ENCODE data around the gene CCDC92.

CCDC92 gene

DNA sequence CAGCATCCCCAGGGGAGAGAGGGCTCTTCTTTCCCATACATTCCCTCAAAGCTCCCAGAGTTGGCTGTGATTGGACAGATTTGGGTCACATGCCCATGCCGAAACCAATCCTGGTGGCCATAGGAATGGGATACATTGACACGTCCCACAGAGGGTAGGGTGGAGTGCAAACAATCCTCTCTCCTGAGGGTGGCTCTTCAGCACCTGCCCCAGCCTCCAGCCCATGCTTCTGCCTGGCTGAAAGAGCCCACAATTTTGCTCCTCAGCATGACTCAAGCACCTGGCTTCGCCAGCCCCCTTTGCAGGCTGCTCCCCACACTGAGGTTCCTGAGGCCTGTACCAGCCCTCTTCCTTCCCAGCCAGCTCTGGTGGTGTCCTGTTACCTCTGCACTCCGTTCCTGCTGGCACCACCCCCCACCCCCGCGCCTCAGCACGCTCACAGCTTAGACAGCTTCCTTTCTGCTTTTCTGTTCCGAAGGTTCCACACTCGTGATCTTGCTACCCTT lies 71.7 kb downstream of the CCDC92 start:
- Histone ChIP-seq H3K4me1 (ENCODE audit: control insufficient read depth, low read length) (peaks cover 5% of the 10 kb centered on the region), H4K20me1 (ENCODE audit: control insufficient read depth, insufficient read depth, low read depth, low read length) (no peaks in the 10 kb centered on the region), H3K27ac (ENCODE audit: low read depth, low read length) (no peak overlapping the region), H3K79me2 (ENCODE audit: control insufficient read depth, low read length) (no peaks in the 10 kb centered on the region), H3K36me3 (ENCODE audit: control insufficient read depth, low read length) (no peaks in the 10 kb centered on the region), H3F3A (ENCODE audit: control insufficient read depth, insufficient read depth) (no peaks in the 10 kb centered on the region), H3K4me3 (ENCODE audit: low read length) (no peak overlapping the region), H3K27me3 (ENCODE audit: control insufficient read depth, low read length) (peaks cover 7% of the 10 kb centered on the region; the same call in 1 of the 2 replicates), H3K9me2 (replicated peaks; ENCODE audit: control insufficient read depth, low read length) (no peaks in the 10 kb centered on the region), H3K9me3 (ENCODE audit: control insufficient read depth, insufficient read depth, low read length) (no peaks in the 10 kb centered on the region), H3K4me2 (ENCODE audit: low read length) (no peak overlapping the region)
- TF ChIP-seq EZH2phosphoT487 (IDR thresholded peaks at IDR 0.05; ENCODE audit: borderline replicate concordance, low read length) (no peak), CTCF (IDR thresholded peaks at IDR 0.05; ENCODE audit: low read depth, low read length, poor library complexity, severe bottlenecking) (no peak)

GRCh38 chr12:123899368-123899767 lies 73.3 kb downstream of the CCDC92 start:
- Histone ChIP-seq H3K4me1 (ENCODE audit: control insufficient read depth, low read length) (no peaks in the 10 kb centered on the region), H3F3A (ENCODE audit: control insufficient read depth, insufficient read depth) (no peaks in the 10 kb centered on the region), H3K27ac (ENCODE audit: low read depth, low read length) (no peak overlapping the region), H3K9me3 (ENCODE audit: control insufficient read depth, insufficient read depth, low read length) (no peaks in the 10 kb centered on the region), H3K79me2 (ENCODE audit: control insufficient read depth, low read length) (no peaks in the 10 kb centered on the region), H3K27me3 (ENCODE audit: control insufficient read depth, low read length) (0 out of 2 replicates have a peak, but pooled peaks cover 4% of the 10 kb centered on the region), H3K4me3 (ENCODE audit: low read length) (no peak overlapping the region), H3K9me2 (replicated peaks; ENCODE audit: control insufficient read depth, low read length) (no peaks in the 10 kb centered on the region), H3K36me3 (ENCODE audit: control insufficient read depth, low read length) (no peaks in the 10 kb centered on the region), H3K4me2 (ENCODE audit: low read length) (no peak overlapping the region), H4K20me1 (ENCODE audit: control insufficient read depth, insufficient read depth, low read depth, low read length) (no peaks in the 10 kb centered on the region)
- TF ChIP-seq EZH2phosphoT487 (IDR thresholded peaks at IDR 0.05; ENCODE audit: borderline replicate concordance, low read length) (no peak), CTCF (IDR thresholded peaks at IDR 0.05; ENCODE audit: low read depth, low read length, poor library complexity, severe bottlenecking) (no peak)

- Histone ChIP-seq H3K4me1 (ENCODE audit: control insufficient read depth, low read length) (no peaks in the 10 kb centered on the region), H3K79me2 (ENCODE audit: control insufficient read depth, low read length) (no peaks in the 10 kb centered on the region), H4K20me1 (ENCODE audit: control insufficient read depth, insufficient read depth, low read depth, low read length) (no peaks in the 10 kb centered on the region), H3K4me3 (ENCODE audit: low read length) (no peak overlapping the region), H3K27ac (ENCODE audit: low read depth, low read length) (no peak overlapping the region), H3K9me3 (ENCODE audit: control insufficient read depth, insufficient read depth, low read length) (no peaks in the 10 kb centered on the region), H3K9me2 (replicated peaks; ENCODE audit: control insufficient read depth, low read length) (no peaks in the 10 kb centered on the region), H3K36me3 (ENCODE audit: control insufficient read depth, low read length) (no peaks in the 10 kb centered on the region), H3F3A (ENCODE audit: control insufficient read depth, insufficient read depth) (no peaks in the 10 kb centered on the region), H3K27me3 (ENCODE audit: control insufficient read depth, low read length) (no peaks in the 10 kb centered on the region), H3K4me2 (ENCODE audit: low read length) (no peak overlapping the region)
- no peak for TF ChIP-seq EZH2phosphoT487 (IDR thresholded peaks at IDR 0.05; ENCODE audit: borderline replicate concordance, low read length)
- no peak for TF ChIP-seq CTCF (IDR thresholded peaks at IDR 0.05; ENCODE audit: low read depth, low read length, poor library complexity, severe bottlenecking)
Measured at GRCh38 chr12:123898673-123899072, 74.0 kb downstream of the CCDC92 start.
